Smooth muscle cell (in vitro differentiated cells): ENCODE data around the gene GPR171. TPM values are rescaled to one million over a fixed set of nuclear protein-coding genes. Genes with fewer than 3 reads are reported as not detected.

ENCODE experiments used
- DNase-seq: peaks from one replicate; lab custom pipeline; 2025; ENCODE audit not compliant: unreplicated experiment; lab: John Stamatoyannopoulos, UW
- H2AFZ ChIP-seq: fragments of 200-600 bp; sonication (generic); 2 replicates; pipeline ENCODE4 v1.6.0; 2016; ENCODE audit warnings: antibody characterized with exemption, low read depth, mild to moderate bottlenecking
- H3F3A ChIP-seq: fragments of 200-600 bp; sonication (generic); 2 replicates; pipeline ENCODE4 v1.6.0; 2017; ENCODE audit warnings: antibody characterized with exemption, low read depth
- H3K27ac ChIP-seq: fragments of 200-600 bp; sonication (generic); 2 replicates; pipeline ENCODE4 v1.5.1; 2016; ENCODE audit warnings: low read depth, mild to moderate bottlenecking
- H3K27me3 ChIP-seq: fragments of 200-600 bp; sonication (generic); 2 replicates; pipeline ENCODE4 v1.6.1; 2016; ENCODE audit warnings: low read depth, mild to moderate bottlenecking
- H3K36me3 ChIP-seq: fragments of 200-600 bp; sonication (generic); 2 replicates; pipeline ENCODE4 v1.5.1; 2016; ENCODE audit warnings: low read depth
- H3K4me1 ChIP-seq: fragments of 200-600 bp; sonication (generic); 2 replicates; pipeline ENCODE4 v1.5.1; 2016; ENCODE audit warnings: low read depth
- H3K4me2 ChIP-seq: fragments of 200-600 bp; sonication (generic); 2 replicates; pipeline ENCODE4 v1.6.0; 2016; ENCODE audit warnings: mild to moderate bottlenecking
- H3K4me3 ChIP-seq: fragments of 200-600 bp; sonication (generic); 2 replicates; pipeline ENCODE4 v1.5.1; 2016; ENCODE audit warnings: mild to moderate bottlenecking
- H3K79me2 ChIP-seq: fragments of 200-600 bp; sonication (generic); 2 replicates; pipeline ENCODE4 v1.6.0; 2016; ENCODE audit warnings: low read depth, mild to moderate bottlenecking
- H3K9ac ChIP-seq: fragments of 200-600 bp; sonication (generic); 2 replicates; pipeline ENCODE4 v1.6.0; 2016; ENCODE audit warnings: low read depth
- H3K9me3 ChIP-seq: fragments of 200-600 bp; sonication (generic); replicated peaks from 2 replicates; pipeline ENCODE4 v1.5.1; 2016; ENCODE audit warnings: low read depth
- H4K20me1 ChIP-seq: fragments of 200-600 bp; sonication (generic); 2 replicates; pipeline ENCODE4 v1.6.0; 2016; ENCODE audit warnings: low read depth
- WGBS: methylation state at CpG from one replicate; pipeline ENCODE4 v1.1.7; 2016; ENCODE audit warnings: low lambda C conversion rate; 5-methylcytosine and 5-hydroxymethylcytosine counted together
- polyA plus RNA-seq: library from polyadenylated mRNA; unstranded; fragments of >200 nt; fragmentation: Nextera tagmentation; extraction: Ambion mirVana; gene quantifications from 2 replicates; pipeline ENCODE4 v1.2.1, GENCODE V29; 2016
- total RNA-seq: library from RNA; depleted of rRNA; stranded (reverse); fragments of >200 nt; gene quantifications from 2 replicates; pipeline ENCODE4 v1.2.3, GENCODE V29; 2014
- TF ChIP-seq, protein P1 (sequence below): fragments of 200-600 bp; sonication (generic); IDR thresholded peaks from 2 replicates; pipeline ENCODE4 v1.5.1; 2017; ENCODE audit warnings: borderline replicate concordance, mild to moderate bottlenecking, antibody characterized with exemption; ENCODE audit not compliant: insufficient read depth, poor library complexity, severe bottlenecking

GPR171 gene
- total and polyA plus RNA-seq, 2 experiments from 2014 or later: 4.2 TPM; not detected in 1

DNA sequence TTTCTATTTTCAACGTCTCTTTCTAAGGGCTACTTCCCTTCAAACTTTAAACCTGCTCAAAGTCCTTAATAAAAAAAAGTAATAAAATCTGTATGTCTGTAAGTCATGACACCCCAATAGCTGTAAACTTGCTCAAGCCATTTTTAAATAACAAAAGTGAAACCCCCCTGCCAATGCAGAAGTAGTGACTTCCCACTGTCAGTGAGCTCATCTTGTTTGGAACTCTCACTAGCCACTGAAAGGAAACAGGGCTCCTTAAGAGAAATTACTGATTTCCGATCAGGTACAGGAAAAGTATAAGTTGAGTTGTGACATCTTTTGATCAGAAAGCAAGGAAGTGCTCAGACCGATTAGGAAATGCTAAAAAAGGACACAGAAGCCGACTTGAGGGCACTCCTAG lies 27.6 kb upstream of the GPR171 start:
- no peak for DNase-seq
- 89% methylated on average over 4 of the region's 4 CpGs for WGBS

DNA sequence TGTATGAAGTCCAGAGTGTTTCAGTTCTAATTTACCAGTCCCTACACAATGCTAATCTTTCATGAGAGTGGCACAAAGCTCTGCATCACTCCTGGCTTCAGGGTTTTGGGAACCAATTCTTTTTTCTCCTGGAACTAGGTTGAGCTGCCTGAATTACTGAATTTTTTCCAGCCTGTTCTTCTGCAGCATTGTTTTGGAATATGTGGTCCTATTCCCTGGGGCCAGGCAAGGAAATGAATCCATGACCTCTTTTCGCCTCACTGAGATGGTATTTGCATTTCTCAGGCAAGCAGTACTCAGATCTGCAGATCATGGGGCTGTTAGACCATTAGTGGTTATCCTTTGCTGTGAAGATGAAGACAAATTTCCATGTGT lies 25.6 kb upstream of the GPR171 start:
- Histone ChIP-seq H3K4me1 (peaks cover 11% of the 10 kb centered on the region), H3K27ac (peak overlapping the region; percentile 70), H3K9me3 (no peaks in the 10 kb centered on the region), H2AFZ (no peak overlapping the region), H3K4me2 (peak overlapping the region; percentile 60), H3K27me3 (no peaks in the 10 kb centered on the region), H3K79me2 (no peaks in the 10 kb centered on the region), H4K20me1 (no peaks in the 10 kb centered on the region), H3F3A (peaks cover 5% of the 10 kb centered on the region), H3K9ac (peak overlapping the region; percentile 34), H3K4me3 (no peak overlapping the region), H3K36me3 (no peaks in the 10 kb centered on the region)
- 53% methylated on average over 1 of the region's 1 CpG for WGBS
- DNase-seq: no peak
- TF ChIP-seq, protein P1, sequence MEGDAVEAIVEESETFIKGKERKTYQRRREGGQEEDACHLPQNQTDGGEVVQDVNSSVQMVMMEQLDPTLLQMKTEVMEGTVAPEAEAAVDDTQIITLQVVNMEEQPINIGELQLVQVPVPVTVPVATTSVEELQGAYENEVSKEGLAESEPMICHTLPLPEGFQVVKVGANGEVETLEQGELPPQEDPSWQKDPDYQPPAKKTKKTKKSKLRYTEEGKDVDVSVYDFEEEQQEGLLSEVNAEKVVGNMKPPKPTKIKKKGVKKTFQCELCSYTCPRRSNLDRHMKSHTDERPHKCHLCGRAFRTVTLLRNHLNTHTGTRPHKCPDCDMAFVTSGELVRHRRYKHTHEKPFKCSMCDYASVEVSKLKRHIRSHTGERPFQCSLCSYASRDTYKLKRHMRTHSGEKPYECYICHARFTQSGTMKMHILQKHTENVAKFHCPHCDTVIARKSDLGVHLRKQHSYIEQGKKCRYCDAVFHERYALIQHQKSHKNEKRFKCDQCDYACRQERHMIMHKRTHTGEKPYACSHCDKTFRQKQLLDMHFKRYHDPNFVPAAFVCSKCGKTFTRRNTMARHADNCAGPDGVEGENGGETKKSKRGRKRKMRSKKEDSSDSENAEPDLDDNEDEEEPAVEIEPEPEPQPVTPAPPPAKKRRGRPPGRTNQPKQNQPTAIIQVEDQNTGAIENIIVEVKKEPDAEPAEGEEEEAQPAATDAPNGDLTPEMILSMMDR: no peak

More for the DNA sequence above, 27.6 kb upstream of the GPR171 start:
- TF ChIP-seq, protein P1: no peak
- Histone ChIP-seq H2AFZ (no peak overlapping the region), H3K36me3 (no peaks in the 10 kb centered on the region), H4K20me1 (no peaks in the 10 kb centered on the region), H3K27ac (no peak overlapping the region), H3K27me3 (no peaks in the 10 kb centered on the region), H3K79me2 (no peaks in the 10 kb centered on the region), H3F3A (no peaks in the 10 kb centered on the region), H3K4me2 (no peak overlapping the region), H3K9ac (no peak overlapping the region), H3K9me3 (no peaks in the 10 kb centered on the region), H3K4me3 (no peak overlapping the region), H3K4me1 (peaks cover 11% of the 10 kb centered on the region)

DNA sequence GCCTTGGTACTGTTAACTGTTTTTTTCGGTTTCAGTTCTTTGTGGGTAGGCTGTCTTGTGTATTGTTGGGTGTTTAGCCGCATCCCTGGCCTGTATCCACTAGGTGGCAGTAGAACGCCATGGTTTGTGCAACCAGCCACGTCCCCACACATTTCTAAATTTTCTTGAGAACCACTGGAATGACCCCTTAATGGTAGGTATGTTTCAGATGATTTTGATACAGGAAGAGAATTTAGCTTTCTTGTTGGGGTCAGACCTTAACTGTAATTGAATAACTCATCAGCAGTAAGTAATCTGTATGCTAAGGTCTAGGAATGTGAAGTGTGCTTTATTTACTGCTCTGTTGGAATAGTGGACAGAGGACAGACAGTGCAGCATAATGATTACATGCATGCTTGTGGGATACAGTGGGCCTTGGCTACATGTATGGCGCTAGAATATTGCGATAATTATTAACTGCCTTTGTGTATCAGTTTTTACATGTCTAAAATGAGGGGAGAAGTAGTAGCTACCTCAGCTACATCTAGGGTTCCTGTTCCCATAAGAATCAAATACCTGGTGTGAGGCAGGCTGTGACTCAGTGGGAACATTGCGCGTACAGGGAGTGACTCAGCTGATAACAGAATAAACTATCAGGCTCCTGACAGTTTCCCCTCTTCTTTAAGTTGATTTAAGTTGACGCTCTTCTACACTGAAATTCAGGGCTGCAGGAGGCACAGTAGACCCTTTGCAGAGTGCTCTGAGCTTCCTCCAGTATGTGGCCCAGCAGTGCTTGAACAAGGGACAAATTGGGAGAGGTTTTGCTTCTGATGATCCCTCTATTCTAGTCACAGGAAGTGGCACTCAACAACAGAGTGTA lies 25.0 kb upstream of the GPR171 start:
- Histone ChIP-seq H3K9me3 (no peaks in the 10 kb centered on the region), H3K4me3 (no peak overlapping the region), H3F3A (peaks cover 5% of the 10 kb centered on the region), H3K4me1 (peaks cover 11% of the 10 kb centered on the region), H3K27me3 (no peaks in the 10 kb centered on the region), H4K20me1 (no peaks in the 10 kb centered on the region), H3K9ac (peak overlapping the region; percentile 34), H3K36me3 (no peaks in the 10 kb centered on the region), H2AFZ (no peak overlapping the region), H3K27ac (peak overlapping the region; percentile 70), H3K79me2 (no peaks in the 10 kb centered on the region), H3K4me2 (peak overlapping the region; percentile 60)
- peak; percentile 18 for DNase-seq
- WGBS: 19% methylated on average over 9 of the region's 9 CpGs
- TF ChIP-seq, protein P1: peak; percentile 90
